Globus pallidus (tissue), 1 donor: Measurements from ENCODE around the gene LMOD1.

Experiments used
- DNase-seq: peaks from one replicate; pipeline ENCODE4 v3.0.0-alpha.2; 2015; ENCODE audit warnings: low spot score

The LMOD1 gene

DNA sequence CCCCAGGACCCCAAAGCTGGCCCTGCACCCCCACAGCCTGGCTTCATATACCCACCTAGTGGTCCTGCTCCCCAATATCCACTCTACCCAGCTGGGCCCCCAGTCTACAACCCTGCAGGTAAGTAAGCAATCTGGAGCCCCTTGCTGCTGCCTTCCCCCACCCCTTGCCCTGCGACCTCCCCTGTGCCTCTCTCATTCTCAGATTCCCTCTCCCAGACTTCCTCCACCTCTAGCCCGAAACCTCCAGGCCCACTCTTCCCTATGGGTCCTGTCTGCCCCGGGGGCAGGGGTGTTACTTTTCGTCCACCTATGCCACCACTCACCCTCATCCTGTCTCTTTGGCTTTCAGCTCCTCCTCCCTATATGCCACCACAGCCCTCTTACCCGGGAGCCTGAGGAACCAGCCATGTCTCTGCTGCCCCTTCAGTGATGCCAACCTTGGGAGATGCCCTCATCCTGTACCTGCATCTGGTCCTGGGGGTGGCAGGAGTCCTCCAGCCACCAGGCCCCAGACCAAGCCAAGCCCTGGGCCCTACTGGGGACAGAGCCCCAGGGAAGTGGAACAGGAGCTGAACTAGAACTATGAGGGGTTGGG lies 54.8 kb downstream of the LMOD1 start:
- no peak for DNase-seq

DNA sequence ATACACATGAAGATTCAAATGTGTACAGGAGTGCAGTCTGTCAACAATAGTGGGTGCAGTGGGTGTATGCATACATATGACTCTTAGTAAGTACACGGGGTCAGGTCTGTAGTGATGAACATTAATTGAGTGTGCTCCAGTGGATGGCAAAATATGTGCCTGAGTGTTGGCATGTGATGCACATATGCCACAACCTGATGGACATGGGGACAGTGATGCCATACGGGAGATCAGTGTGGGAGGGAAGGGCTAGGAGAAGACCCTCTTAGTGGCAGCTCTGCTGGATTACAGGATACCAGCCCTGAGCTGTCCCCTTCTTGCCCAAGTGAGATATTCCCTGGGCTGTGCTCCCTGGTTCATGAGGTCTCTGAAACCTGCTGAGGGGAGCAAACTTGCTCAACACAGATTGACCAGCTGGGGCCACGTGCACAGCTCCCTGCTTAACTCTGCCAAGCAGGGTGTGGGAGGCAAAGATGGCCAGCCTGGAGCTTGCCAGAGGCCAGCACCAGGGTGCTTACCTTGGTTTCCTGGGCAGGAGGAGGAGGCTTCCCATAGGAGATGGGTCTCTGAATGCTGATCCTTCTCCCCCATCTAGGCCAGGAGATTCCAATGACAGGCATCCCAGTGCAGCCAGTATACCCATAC lies 55.4 kb downstream of the LMOD1 start:
- no peak for DNase-seq

DNA sequence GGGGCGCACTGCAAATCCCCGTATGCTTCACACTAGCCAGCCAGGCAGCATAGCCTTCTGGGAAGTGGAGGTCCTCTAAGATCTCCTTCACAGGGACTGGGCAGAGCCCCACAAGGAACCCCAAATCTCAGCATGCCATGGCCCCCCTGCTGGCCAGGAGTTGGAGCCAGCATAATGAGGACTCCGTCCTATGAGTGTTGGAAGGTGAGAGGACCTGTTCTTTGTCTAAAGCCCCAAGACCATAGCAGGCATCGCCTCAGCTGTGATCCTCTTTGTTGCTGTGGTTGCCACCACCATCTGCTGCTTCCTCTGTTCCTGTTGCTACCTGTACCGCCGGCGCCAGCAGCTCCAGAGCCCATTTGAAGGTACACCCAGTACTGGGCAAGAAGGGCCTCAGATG lies 56.1 kb downstream of the LMOD1 start:
- no peak for DNase-seq

DNA sequence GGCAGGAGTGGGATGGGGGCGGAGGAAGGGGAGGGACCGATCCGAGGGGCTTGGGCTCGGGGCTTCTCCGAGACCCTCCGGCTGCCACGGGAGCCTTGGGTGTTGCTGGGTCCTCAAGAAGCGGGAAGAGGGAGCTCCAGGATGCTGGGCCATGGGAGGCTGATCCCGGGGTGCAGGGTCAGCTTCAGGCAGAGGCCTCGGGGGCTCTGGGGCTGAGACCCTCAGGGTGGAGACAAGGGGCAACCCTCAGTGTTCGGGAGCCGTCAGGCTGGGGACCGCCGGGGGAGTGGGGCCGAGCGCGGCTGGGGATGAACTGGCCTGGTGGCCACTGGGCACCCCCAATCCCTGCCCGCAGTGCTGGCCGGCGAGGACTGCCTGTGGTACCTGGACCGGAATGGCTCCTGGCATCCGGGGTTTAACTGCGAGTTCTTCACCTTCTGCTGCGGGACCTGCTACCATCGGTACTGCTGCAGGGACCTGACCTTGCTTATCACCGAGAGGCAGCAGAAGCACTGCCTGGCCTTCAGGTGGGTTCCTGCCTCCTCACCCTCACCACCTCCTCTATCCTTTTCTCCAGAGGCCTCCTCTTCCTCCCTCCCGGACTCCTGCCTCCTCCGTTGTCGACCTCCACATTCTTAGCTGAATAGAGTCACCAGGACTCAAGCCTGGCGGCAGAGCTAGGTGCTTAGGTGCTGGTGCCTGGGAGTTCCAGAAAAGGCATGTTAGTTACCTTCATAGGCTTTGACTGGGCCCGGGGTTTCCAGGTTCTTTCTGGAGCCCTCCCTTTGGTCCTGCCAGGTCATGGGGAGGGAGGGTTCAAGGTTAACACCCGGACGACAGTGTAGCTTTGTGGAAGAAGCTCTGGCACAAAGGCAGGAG lies 57.0 kb downstream of the LMOD1 start:
- DNase-seq, result no peak

DNA sequence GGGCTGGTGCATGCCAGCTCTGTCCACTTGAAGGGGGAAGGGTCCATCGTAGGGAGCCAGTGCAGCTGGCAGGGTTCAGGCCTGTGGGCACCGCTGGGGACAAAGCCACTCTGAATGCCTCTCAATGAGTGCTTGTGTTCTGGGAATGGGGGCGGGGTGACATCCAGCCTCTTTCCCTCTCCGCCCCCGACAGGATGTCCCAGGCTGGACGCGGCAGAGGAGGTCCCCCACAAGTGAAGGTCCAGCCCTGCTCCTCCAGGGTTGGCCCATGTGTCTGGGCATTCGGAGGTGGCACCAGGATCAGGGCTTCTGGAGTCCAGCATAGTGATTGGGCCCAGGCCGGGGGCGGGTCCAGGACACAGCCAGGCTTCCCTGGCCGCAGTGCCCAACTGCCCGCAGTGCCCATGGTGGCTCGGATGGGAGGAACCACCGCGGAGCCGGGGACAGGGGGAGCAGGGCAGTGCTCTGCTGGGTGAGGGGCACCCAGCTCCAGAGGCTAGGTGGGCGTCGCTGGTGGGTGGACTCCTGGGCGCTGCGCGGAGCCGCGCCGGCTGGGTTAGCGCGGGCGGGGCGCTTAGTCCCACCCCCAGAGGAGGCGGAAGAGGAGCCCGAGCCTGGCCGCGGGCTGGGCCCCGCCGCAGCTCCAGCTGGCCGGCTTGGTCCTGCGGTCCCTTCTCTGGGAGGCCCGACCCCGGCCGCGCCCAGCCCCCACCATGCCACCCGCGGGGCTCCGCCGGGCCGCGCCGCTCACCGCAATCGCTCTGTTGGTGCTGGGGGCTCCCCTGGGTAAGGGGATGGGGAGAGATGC lies 57.9 kb downstream of the LMOD1 start, which contains the start of gene SHISA4:
SHISA4 (plus strand) TSS at position 617 of the 808 bp plus-strand sequence; CDS start at position 714, 97 bp downstream.
- DNase-seq, result peak; percentile 99

DNA sequence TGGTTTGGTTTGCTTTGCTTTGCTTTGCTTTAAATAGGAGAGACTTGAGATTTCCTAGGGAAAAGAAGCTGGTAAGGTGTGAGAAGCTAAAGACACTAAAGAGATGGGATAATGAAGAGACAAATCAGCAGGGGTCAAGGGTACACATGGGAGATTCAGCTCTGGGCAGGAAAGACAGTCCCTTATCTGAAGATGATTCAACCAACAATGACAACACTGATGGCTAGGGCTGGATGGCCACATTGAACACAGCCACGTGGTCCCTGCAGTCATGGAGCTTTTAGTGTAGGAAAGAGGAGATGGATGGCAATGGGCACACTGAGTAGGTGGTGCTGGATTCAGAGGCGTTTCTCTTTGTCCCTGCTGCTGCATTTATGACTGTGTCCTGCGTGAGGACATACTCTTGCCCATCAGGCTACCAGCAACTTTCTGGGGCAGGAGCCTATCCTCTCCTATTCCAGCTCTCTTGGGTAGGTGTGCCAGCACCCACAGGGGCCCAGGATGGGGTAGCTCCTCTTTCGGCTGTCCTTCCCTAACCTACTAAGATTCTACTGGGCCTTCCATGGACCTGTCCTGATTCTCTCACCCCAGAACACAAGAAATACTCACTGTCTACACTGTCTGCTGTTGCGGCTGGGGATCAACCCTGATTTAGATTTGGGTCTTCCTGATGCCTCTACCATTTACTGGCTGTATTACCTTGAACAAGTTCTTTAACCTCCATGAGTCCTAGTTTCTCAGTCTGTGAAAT lies 59.1 kb downstream of the LMOD1 start:
- DNase-seq, result peak; percentile 62

DNA sequence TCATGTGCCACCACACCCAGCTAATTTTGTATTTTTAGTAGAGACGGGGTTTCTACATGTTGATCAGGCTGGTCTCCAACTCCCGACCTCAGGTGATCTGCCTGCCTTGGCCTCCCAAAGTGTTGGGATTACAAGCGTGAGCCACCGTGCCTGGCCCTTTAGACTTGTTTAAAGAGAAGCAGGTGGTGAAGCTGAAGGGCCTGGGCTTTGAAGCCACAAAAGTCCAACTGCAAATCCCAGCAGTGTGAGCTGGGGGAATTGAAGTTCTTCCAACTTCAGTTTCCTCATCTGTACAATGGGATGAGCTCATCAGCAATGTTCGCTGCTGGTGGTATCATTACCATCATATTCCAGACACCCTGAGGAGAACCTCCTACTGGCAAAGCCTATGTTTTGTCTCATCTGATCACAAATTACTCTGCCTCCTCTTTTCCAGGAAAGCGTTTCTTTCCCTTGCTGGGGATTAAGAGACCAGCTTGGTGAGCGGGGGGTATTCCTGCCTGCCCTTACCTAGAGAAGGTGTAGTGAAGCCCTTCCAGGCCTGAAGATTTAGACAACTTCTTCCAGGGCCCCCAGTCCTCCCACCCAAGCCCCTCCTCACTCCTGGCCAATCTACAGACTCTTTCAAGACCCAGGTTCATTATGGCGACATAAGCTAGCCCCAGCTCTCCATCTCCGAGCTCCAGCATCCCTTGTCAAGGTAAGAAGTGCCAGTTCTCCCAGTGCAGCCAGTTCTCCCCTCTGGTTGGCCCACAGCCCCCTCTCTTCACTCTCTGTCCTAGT lies 60.1 kb downstream of the LMOD1 start:
- no peak for DNase-seq

DNA sequence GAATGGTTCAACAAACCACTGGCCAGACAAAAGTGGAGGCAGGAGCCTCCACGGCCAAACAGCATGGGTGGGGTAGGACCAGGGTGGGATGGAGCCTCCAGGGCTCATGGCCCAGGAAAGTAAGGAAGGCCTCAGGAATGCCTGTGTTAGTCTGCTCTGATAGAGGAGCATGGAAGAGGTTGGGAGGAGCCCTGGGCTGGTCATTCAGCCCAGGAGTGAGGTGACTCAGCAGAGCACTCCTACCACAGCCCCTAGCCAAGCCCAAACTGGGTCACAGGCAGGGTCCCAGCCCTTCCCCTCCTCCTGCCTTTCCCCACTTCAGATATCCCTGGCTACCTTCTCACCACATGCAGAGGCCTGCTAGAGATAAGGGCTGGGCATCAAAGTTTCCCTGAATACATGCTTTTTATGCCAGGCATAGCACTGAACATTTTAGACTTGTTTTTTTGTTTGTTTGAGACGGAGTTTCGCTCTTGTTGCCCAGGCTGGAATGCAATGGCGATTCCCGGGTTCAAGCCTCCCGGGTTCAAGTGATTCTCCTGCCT lies 60.7 kb downstream of the LMOD1 start:
- no peak for DNase-seq

DNA sequence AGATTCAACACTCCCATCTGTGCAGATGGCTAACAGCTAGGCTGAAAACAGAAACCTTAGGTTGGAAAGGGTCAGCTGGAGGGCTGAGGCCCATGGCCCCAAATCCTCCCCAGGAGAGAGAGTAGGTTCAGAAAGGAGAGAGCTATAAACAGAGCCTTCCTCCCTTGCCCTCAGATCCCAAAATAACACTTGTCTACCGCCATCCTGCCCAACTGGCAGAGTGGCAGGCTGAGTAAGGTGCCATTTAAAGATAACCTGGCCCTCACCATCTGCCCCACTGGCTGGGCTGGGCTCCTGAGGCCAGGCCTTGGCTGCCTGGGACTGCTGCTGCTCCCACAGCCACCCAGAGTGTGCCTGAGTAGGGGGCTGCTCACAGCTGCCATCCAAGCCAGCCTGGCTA lies 61.9 kb downstream of the LMOD1 start:
- no peak for DNase-seq

DNA sequence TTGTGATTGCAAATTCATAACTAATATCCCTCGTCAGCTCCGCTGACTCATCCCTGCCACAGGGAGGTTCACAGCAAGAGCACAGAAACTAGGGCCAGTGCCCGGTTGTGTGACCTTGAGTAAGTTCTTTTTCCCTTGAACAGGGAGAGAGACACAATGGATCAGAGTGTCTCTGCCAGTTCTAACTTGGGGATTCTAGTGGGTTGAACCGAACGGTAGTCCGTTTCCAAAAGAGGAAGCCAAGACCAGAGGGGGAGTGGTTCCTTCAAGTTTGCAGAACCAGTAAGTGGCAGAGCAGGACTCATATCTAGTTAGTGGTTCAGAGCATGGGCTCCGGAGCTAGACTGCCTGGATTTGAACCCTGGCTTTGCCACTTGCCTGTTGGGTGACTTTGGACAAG lies 62.6 kb downstream of the LMOD1 start:
- no peak for DNase-seq

DNA sequence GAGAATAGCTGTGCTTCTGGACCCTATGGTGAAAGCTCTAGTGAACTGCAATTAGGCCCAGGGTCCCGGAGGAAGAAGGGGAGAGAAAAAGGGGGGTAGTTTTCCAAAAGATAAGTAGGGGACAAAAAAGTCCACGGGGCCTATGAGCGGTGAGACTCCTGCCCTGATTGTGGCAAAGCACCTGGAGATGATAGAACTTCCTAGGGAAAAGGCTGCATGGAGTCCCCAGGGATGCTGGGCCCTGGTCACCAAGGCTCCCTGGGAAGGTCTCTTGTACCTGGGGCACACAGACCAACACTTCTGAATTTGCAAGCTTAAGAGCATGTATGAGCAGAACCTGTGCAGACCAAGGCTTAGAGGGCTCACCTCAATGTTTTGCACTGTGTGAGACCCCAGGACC lies 63.1 kb downstream of the LMOD1 start:
- no peak for DNase-seq

DNA sequence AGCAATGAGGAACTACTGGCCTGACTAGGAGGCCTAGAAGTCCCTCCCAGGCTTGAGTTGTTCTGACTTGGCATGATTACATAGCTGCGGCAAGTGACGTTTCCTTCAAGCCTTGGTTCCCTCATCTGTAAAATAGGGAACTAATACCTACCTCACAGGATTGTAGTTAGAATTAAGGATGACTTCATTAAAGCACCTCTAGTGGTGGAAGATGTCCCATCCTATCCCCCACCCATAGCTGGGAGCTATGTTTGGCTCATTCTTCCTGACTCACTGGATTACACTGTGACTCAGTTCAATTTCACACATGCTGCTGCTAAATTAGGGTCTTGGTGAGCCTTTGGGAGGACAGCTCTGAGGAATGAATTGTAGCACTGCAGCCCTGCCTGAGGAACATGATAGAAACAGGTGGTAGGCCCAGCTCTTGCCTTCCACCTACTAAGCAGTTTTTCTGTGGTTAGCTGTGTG lies 63.6 kb downstream of the LMOD1 start:
- no peak for DNase-seq

DNA sequence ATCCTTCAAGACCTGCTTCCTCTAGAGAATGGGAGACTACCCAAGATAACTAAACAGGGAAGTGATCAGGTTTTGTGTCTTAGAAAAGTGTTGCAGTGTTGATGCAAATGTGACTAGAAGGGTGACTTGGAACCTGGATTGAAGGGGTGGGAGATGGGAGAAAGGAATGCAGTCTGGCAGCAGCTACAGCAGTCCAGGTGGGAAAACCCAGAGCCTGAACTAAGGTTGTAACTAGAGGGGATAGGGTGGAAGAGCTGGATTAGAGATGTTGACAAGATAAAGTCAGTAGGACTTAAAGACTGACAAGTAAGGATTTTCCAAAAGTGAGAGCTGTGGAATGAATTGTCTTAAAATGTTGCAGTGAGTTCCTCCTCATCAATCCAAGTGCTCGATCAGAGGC lies 64.7 kb downstream of the LMOD1 start:
- DNase-seq, result no peak

DNA sequence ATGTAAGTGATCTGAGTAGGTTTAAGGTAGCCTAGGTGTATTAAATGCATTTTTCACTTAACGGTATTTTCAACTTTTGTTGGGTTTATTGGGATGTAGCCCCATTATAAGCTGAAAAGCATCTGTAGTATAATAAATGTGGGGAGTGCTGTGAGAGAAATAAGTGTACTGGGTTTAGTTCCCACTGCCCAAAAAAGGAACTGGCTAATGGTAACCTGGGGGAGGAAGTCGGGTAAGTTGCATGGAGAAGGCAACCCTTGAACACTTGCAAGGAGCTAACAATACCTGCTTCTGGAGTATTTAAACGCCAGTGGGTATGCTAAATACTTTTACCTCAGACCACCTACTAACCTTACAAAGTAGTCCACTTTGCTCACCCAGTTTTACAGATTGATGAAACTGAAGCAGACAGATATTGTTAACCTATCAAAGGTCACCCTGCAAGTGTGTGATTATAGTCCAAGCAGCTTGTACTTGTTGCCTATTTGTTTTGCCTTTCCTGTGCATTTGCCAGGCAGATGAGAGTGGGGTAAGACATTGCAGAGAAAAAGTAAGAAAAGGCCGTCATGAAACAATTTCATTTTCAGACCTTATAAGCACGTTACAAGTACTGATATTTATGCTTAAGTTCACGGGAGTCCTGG lies 65.3 kb downstream of the LMOD1 start:
- DNase-seq, result no peak

DNA sequence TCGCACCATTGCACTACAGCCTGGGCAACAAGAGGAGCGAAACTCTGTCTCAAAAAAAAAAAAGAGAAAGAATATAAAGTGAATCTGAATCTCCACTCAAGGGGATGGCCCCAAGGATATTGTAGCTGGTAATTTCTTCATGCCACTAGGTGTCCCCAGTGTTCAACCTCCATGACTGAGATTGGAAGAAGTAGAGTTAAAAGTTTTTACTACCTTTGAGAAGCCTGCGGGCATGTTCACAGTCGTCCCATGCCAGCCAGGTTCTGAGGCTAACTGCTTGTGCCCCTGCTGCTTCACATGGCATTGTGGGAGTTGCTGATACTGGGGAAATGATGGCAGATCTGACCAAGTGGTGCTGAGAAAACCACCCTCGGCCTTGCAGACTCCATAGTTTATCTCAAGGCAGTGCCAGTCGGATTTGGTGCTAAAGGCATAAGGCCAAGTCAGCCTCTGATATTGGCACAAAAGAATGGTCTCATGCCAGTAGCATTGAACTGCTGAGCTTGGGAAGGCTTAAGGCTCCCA lies 68.4 kb downstream of the LMOD1 start:
- DNase-seq, result peak; percentile 70

DNA sequence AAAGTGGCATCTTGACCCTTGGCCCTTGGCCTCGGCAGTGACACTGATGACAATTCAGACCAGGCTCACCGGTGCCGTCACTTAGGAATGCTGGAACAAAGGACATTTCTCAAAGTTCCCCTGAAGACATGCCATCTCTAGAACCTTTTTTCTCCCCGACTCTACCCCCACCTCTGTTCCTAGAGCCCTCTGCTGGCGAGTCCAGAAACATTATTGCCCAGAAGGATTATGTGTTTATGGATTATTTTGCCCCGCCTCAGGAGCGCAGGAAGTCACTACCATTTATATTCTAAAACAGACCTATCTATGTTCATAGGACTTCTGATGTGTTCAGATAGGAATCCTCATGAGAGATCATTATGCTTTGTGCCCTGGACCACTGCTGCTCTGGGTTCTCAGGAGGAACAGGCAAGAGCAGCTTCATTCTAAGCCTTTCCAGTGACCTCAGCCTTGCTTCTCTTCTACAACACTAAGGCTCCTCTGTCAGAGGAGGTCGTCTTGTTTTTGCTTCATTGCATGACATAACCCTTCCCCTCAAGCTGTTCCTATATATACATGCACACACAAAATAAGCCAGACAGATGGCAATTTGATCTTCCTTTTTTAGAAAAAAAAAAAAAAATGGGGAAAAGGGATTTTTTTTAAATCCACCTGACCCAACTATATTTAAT lies 70.1 kb downstream of the LMOD1 start:
- DNase-seq, result no peak

DNA sequence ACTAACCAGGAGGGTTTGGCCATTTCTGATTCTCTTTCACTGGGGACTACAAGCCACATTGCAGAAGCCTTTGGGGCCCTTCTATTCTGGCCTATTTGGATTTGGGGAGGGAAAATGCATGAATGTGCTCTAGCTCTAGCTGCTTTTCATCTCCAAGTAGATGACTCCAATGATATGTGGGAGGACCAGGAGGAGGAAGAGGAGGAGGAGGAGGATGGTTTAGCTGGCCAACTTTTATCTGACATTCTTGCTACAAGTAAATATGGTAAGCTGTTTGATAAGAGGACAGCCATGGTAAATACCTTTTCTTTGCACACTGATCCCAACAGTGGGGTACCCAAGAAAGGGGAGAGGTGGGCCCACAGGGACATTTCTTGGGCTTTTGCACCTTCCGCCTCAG lies 71.7 kb downstream of the LMOD1 start:
- DNase-seq, result no peak

DNA sequence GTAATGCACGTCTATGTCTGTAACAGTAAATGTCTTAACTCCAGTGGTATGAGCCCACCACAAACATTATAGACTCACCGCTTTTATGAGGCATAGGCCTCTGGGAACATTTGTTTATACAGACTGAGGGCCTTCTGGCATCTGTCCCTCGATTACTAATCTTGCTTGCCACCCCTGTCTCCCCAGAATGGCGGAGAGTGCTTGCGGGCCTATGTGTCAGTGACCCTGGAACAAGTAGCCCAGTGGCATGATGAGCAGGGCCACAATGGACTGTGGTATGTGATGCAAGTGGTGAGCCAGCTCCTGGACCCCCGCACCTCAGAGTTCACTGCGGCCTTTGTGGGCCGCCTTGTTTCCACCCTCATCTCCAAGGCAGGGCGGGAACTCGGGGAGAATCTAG lies 76.0 kb downstream of the LMOD1 start:
- no peak for DNase-seq

DNA sequence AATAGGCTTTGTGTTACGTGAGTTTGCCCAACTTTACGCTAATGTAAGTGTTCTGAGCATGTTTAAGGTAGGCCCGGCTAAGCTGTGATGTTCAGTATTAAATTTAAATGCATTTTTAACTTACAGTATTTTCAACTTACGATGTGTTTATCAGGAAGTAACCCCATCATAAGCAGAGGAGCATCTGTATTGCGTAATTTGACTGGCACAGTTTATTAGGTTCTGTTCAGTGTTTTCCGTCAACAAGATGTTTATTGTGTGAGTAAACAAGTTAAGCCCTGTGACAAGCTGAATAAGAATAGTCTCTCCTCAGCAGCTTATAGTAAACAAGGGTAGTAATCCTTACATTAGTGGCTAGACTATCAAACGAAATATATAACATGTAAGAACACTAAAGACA lies 84.9 kb downstream of the LMOD1 start:
- no peak for DNase-seq
